GM06990 (cell line): ENCODE results near the gene CD52.

ENCODE experiments used
- DNase-seq: peaks from one replicate; pipeline ENCODE4 v3.0.0-alpha.2; 2011; ENCODE audit not compliant: insufficient read length; ENCODE audit errors: extremely low read depth
- H3K27me3 ChIP-seq: replicated peaks from 2 replicates; pipeline ENCODE4 v1.6.0; 2011; ENCODE audit warnings: low read length; ENCODE audit not compliant: control insufficient read depth, insufficient read depth
- H3K36me3 ChIP-seq: 2 replicates; pipeline ENCODE4 v1.5.1; 2011; ENCODE audit warnings: low read length; ENCODE audit not compliant: control insufficient read depth, insufficient read depth
- H3K4me3 ChIP-seq: replicated peaks from 2 replicates; pipeline ENCODE4 v1.5.1; 2011; ENCODE audit warnings: low read depth, mild to moderate bottlenecking, control low read depth, low read length
- CTCF ChIP-seq: IDR thresholded peaks from 2 replicates; pipeline ENCODE4 v1.5.1; 2011; ENCODE audit warnings: low read length, control low read depth, mild to moderate bottlenecking, inconsistent platforms; ENCODE audit not compliant: insufficient read depth, poor library complexity, severe bottlenecking

CD52 gene

GRCh38 chr1:26358411-26359384 is 40.9 kb downstream of the CD52 start:
- peaks cover 3% of the 10 kb centered on the region for H3K27me3 ChIP-seq
- DNase-seq = no peak
- H3K36me3 ChIP-seq = no peaks in the 10 kb centered on the region
- TF ChIP-seq CTCF = no peak
- no peak overlapping the region for H3K4me3 ChIP-seq

- DNase-seq = no peak
- no peak for TF ChIP-seq CTCF
- Histone ChIP-seq H3K36me3 (no peaks in the 10 kb centered on the region), H3K27me3 (peaks cover 4% of the 10 kb centered on the region), H3K4me3 (peak overlapping the region; percentile 27)
These were observed 42.4 kb downstream of the CD52 start for GRCh38 chr1:26359981-26360806.

GRCh38 chr1:26360807-26361604 is 43.2 kb downstream of the CD52 start:
- Histone ChIP-seq H3K4me3 (no peak overlapping the region), H3K27me3 (peaks cover 4% of the 10 kb centered on the region), H3K36me3 (no peaks in the 10 kb centered on the region)
- TF ChIP-seq CTCF = no peak
- no peak for DNase-seq

- peak; percentile 4 for TF ChIP-seq CTCF
- Histone ChIP-seq H3K27me3 (peaks cover 4% of the 10 kb centered on the region), H3K4me3 (no peak overlapping the region), H3K36me3 (no peaks in the 10 kb centered on the region)
- no peak for DNase-seq
These were observed 43.9 kb downstream of the CD52 start for GRCh38 chr1:26361605-26362122.

GRCh38 chr1:26362331-26362730 is 44.6 kb downstream of the CD52 start:
- H3K27me3 ChIP-seq = peaks cover 4% of the 10 kb centered on the region
- no peaks in the 10 kb centered on the region for H3K36me3 ChIP-seq
- H3K4me3 ChIP-seq = no peak overlapping the region
- DNase-seq = no peak
- no peak for TF ChIP-seq CTCF
